VCaP (cell line): Measurements from ENCODE around the gene TIMM22.

Experiments used
- H3K27ac ChIP-seq: fragments of 450-650 bp; 2 replicates; pipeline ENCODE4 v1.5.1; 2017
- CTCF ChIP-seq: fragments of 450-650 bp; conservative IDR thresholded peaks from 2 replicates; pipeline ENCODE4 v1.5.1; 2017; ENCODE audit warnings: mild to moderate bottlenecking, moderate library complexity

TIMM22 gene

GRCh38 chr17:1000597-1001461 is 3.9 kb downstream of the TIMM22 start:
- H3K27ac ChIP-seq, result peak overlapping the region; percentile 100
- TF ChIP-seq CTCF, result no peak

DNA sequence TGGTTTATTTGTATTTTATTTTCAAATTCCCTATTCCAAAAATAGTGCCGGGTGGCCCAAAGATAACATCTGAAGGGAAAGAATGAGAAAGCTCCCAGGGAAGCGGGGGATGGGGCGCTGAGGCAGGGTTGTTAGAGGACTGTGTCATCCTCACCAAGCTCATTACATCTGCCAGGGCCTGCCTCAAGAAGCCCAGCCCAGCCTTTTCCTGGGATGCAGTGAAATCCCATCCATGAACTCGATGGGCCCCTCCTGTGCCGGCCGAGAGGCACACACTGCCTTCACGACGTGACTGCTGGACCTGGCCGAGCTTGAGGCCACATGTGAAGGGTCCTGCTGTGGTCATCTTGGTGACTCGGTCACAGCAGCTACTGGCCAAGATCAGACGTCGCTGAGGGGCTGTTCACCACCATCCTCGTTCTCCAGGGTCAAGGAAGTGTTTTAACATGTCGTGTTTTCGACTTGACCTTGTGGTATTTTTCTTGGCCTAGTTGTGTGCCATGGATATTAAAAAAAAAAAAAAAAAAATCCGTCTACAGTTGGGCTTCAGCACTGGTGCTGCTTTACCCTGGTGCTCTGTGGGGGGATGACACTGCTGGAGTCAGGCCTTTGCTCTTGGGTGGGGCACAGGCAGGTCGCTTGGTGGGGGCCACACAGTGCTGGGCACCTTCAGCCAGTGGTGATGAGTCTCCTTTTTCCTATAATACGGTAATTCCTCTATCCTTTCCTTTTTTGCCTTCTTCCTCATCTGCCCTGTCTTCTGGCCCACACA is 4.9 kb downstream of the TIMM22 start:
- peak overlapping the region; percentile 100 for H3K27ac ChIP-seq
- no peak for TF ChIP-seq CTCF

DNA sequence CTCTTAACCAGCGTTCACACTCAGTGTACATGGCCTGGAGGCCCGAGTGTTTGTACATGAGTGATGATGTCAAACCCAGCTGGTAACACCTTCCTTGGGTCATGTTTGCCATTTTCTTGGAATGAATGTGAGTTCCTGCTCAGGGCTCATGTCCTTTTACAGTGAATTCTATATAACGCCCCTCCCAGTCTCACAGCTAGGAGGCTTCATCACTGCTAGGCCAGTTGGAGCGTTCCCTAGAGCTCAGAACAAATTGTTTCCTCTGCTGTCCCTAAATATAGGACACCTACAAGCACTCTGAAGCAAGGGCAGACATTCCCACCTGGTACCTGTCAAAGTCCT is 5.5 kb downstream of the TIMM22 start:
- H3K27ac ChIP-seq, result peak overlapping the region; percentile 100

DNA sequence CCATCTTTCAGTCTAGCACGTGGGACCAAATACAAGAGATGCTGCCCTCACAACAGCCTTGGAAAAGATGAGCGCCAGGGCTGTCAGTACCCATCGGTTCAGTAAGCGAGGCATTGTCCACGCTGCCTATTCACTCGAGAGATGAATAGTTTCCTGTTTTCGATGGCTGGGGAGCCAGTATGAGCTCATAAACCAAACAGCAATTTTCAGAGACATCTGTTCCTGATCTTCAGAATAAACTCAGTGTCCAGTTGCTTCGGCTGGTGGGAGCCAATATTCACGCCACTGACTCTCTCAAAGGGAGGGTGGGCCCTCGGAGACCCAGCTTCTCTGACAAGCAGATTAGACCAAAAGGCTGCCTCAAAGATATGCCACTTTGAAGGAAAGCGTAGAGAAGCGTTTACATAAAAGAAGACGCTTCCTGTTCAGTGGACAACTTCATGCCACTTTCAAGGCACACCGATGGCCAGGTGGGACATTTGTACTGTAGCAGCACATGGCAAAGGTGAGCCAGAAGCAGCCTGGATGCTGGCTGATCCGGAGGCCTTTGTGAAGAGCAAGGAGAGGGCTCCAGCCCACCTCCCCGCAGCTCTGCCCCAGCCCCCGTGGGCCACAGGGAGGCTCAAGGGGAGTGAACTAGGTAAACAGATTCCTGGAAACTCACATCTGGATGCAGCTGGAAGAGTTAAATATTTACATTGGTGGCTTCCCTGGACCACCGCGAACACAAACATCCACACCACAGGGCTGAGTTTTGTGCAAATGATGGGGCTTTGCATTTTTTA is 6.0 kb downstream of the TIMM22 start:
- H3K27ac ChIP-seq, result peak overlapping the region; percentile 100
- no peak for TF ChIP-seq CTCF

More for the DNA sequence above, 5.5 kb downstream of the TIMM22 start:
- no peak for TF ChIP-seq CTCF

DNA sequence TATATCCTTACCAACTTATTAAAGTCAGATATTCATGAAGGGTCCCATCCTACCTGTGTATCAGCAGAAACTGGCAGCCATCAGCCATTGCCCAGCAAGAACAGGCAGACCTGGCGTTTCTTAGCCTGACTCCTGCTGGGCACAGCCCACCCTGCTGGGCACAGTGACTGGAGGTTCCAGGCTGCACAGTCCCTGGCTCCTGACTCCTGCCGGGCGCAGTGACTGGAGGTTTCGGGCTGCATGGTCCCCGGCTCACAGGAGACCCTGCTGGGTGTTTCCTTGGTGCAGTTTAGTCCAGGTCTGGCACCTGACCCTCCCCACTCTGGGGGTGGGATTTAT is 6.7 kb downstream of the TIMM22 start:
- no peak for TF ChIP-seq CTCF
- H3K27ac ChIP-seq, result peak overlapping the region; percentile 100

DNA sequence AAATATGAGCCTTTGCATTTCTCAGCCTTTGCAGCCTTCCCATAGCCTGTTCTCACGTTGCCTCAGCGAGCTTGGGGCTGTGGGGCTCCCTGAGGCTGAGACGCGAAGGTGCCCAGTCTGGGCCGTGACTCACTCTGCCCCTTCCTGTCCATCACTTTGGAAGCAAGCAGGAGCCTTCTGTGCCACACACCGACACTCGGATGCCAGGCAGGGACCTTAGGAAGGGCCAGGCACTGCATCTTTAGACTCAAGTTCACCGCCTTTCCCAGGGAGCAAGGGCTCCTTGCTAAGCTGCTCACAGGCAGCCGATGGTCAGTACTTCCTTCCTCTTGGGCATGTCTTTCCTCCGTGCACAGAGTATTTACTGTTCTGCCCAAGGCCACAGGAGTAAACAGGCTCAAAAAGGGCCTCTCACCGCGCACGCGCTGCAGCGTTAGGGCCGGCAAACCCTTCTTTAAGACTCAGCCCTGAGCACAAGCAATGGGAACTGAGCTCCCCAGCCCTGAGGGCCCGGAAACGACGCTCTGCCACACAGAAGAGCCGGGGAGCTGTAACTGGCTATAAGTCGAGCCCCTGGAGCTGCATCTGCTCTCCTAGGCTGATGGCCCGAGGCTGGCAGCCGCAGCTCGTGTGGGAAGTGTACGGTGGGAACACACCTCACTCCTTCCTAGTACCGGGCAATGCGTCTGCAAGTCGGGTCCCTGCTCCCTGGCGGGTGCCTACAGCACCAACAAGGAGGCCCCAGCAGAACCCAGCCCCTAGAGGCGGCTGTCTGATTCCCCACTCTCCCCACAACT is 7.2 kb downstream of the TIMM22 start:
- H3K27ac ChIP-seq, result peak overlapping the region; percentile 100
- no peak for TF ChIP-seq CTCF
